Endothelial cell of umbilical vein (primary cell): Measurements from ENCODE around the gene TP53RK. TPM values are rescaled to one million over a fixed set of nuclear protein-coding genes. Genes with fewer than 3 reads are reported as not detected.

Experiments used
- BruUV-seq: library from RNA; stranded (reverse); fragments of 400-500 nt; replicated peaks from 2 replicates; lab custom pipeline; 2021; lab: Mats Ljungman, UMichigan
- CTCF ChIA-PET: fragments of 300-600, 350-600 bp; sonication (Branson Sonifier 250); formaldehyde crosslinking; loops from one replicate; lab custom pipeline; 2021; ENCODE audit warnings: antibody characterized with exemption, inconsistent platforms; lab: Charles Lee
- POLR2A ChIA-PET: fragments of 300-600, 350-600 bp; sonication (Branson Sonifier 250); formaldehyde crosslinking; loops from one replicate; lab custom pipeline; 2021; ENCODE audit warnings: antibody characterized with exemption, inconsistent platforms; lab: Charles Lee
- DNase-seq: peaks from one replicate; pipeline ENCODE4 v3.0.0-alpha.2; 2011; ENCODE audit warnings: low read depth, low spot score
- FAIRE-seq: peaks from 2 replicates; lab custom pipeline; 2011; peaks lifted over from hg19 to GRCh38; lab: Jason Lieb, UNC
- H2AFZ ChIP-seq: 2 replicates; pipeline ENCODE4 v1.6.0; 2012; ENCODE audit warnings: low read depth, low read length, control low read depth, inconsistent platforms
- H3K27ac ChIP-seq: 2 replicates; pipeline ENCODE4 v1.5.1; 2011; ENCODE audit warnings: low read depth, mild to moderate bottlenecking, control low read depth, low read length, moderate library complexity; ENCODE audit not compliant: insufficient read depth
- H3K27me3 ChIP-seq, 2 experiments: 2 replicates each; pipeline versions ENCODE4 v1.6.0 to v1.6.1; 2011; ENCODE audit warnings: low read length in 2 of 2, mixed read lengths in 1 of 2; ENCODE audit not compliant: control insufficient read depth in 2 of 2, insufficient read depth in 2 of 2
- H3K36me3 ChIP-seq, 2 experiments: 2 replicates in 1 of 2; 3 replicates in 1 of 2; pipeline ENCODE4 v1.5.1; 2011; ENCODE audit warnings: low read length in 2 of 2, mild to moderate bottlenecking in 1 of 2, moderate library complexity in 1 of 2; ENCODE audit not compliant: control insufficient read depth in 2 of 2, insufficient read depth in 2 of 2; ENCODE audit errors: extremely low read depth in 1 of 2
- H3K4me1 ChIP-seq: 3 replicates; pipeline ENCODE4 v1.5.1; 2011; ENCODE audit warnings: mild to moderate bottlenecking, low read length; ENCODE audit not compliant: control insufficient read depth, insufficient read depth; ENCODE audit errors: extremely low read depth
- H3K4me2 ChIP-seq: 2 replicates; pipeline ENCODE4 v1.6.1; 2011; ENCODE audit warnings: low read length, control low read depth, mixed read lengths; ENCODE audit not compliant: insufficient read depth
- H3K4me3 ChIP-seq, 3 experiments: fragments of 200-600 bp in 1 of 3; sonication (generic), shearing (Covaris generic) in 1 of 3; replicated peaks in 1 of 3; 2 replicates each; pipeline ENCODE4 v1.5.1; 2011 to 2016; ENCODE audit warnings: control low read depth in 3 of 3, low read length in 3 of 3, mild to moderate bottlenecking in 2 of 3, inconsistent platforms in 1 of 3, low read depth in 1 of 3, moderate library complexity in 1 of 3; ENCODE audit not compliant: insufficient read depth in 1 of 3
- H3K79me2 ChIP-seq: 2 replicates; pipeline ENCODE4 v1.6.0; 2012; ENCODE audit warnings: low read length, inconsistent platforms; ENCODE audit not compliant: control insufficient read depth, insufficient read depth
- H3K9ac ChIP-seq: replicated peaks from 2 replicates; pipeline ENCODE3; 2011; ENCODE audit warnings: low read length, control low read depth; ENCODE audit not compliant: insufficient read depth; ENCODE audit errors: extremely low read depth
- H3K9me1 ChIP-seq: replicated peaks from 3 replicates; pipeline ENCODE4 v1.6.0; 2011; ENCODE audit warnings: mild to moderate bottlenecking, low read length; ENCODE audit not compliant: control insufficient read depth, insufficient read depth; ENCODE audit errors: extremely low read depth
- H3K9me3 ChIP-seq: replicated peaks from 2 replicates; pipeline ENCODE4 v1.5.1; 2012; ENCODE audit warnings: low read length, inconsistent platforms; ENCODE audit not compliant: control insufficient read depth, insufficient read depth
- H4K20me1 ChIP-seq: replicated peaks from 2 replicates; pipeline ENCODE3; 2011; ENCODE audit warnings: mild to moderate bottlenecking, low read length; ENCODE audit not compliant: control insufficient read depth, insufficient read depth; ENCODE audit errors: extremely low read depth
- EZH2 ChIP-seq: IDR thresholded peaks from 2 replicates; pipeline ENCODE4 v1.6.1; 2012; ENCODE audit warnings: borderline replicate concordance, low read depth, mild to moderate bottlenecking, moderate library complexity, low read length, inconsistent platforms; ENCODE audit not compliant: severe bottlenecking
- FOS ChIP-seq: IDR thresholded peaks from 2 replicates; pipeline ENCODE4 v1.6.1; 2011; ENCODE audit warnings: mild to moderate bottlenecking, low read length, moderate library complexity, borderline replicate concordance; ENCODE audit not compliant: insufficient read depth
- GATA2 ChIP-seq: IDR thresholded peaks from 2 replicates; pipeline ENCODE4 v1.7.0; 2011; ENCODE audit warnings: low read depth, mild to moderate bottlenecking, moderate library complexity, mixed read lengths, low read length; ENCODE audit not compliant: insufficient read length, insufficient read depth
- JUN ChIP-seq: IDR thresholded peaks from 2 replicates; pipeline ENCODE4 v1.6.1; 2011; ENCODE audit warnings: borderline replicate concordance, low read depth; ENCODE audit not compliant: insufficient read length, insufficient read depth
- MAX ChIP-seq: IDR thresholded peaks from 2 replicates; pipeline ENCODE4 v1.6.1; 2011; ENCODE audit not compliant: insufficient read depth, insufficient read length
- MYC ChIP-seq: IDR thresholded peaks from one replicate; pipeline ENCODE4 v1.6.1; 2011; ENCODE audit warnings: mild to moderate bottlenecking, low read depth, low read length
- POLR2A ChIP-seq: IDR thresholded peaks from 2 replicates; pipeline ENCODE4 v1.6.1; 2012; ENCODE audit warnings: low read depth, mild to moderate bottlenecking, control low read depth, low read length
- POLR2AphosphoS5 ChIP-seq: IDR thresholded peaks from 2 replicates; pipeline ENCODE4 v1.6.1; 2012; ENCODE audit warnings: low read depth, mild to moderate bottlenecking, control low read depth, low read length, moderate library complexity; ENCODE audit not compliant: insufficient read depth
- dilution Hi-C: fragments of 300-500 bp; cut with MboI; formaldehyde crosslinking; loops from one replicate; pipeline ENCODE4 v1.15.0; 2019; ENCODE audit warnings: low sequenced_read_pairs; ENCODE audit not compliant: extremely low pct_ligation_motif_present
- intact Hi-C: fragments of 100-400 bp; cut with micrococcal nuclease; formaldehyde crosslinking; loops from one replicate; pipeline ENCODE4 v1.10.0; 2022
- polyA plus RNA-seq, 4 experiments: library from polyadenylated mRNA; depleted of rRNA in 3 of 4; stranded (reverse) in 3 of 4; unstranded in 1 of 4; fragments of >200 nt; gene quantifications; 2 replicates each; pipeline versions ENCODE4 v1.2.1 to v1.2.3, GENCODE V29; 2011 to 2012; ENCODE audit warnings: missing spikeins in 1 of 4
- total RNA-seq: library from RNA; stranded (reverse); gene quantifications from 2 replicates; pipeline ENCODE4 v1.2.3, GENCODE V29; 2021
- TF ChIP-seq, protein P1 (sequence below), 2 donors: IDR thresholded peaks; 1 replicate in 1 of 2; 2 replicates in 1 of 2; pipeline ENCODE4 v1.5.1; 2011; ENCODE audit warnings: low read length in 2 of 2, mild to moderate bottlenecking in 2 of 2, moderate library complexity in 2 of 2, control low read depth in 1 of 2, inconsistent platforms in 1 of 2, low read depth in 1 of 2; ENCODE audit not compliant: insufficient read depth in 1 of 2; ENCODE audit errors: extremely low read depth in 1 of 2

TP53RK gene
- total and polyA plus RNA-seq, 2 donors (not counting 3 experiments of a cell fraction or from before 2014, with no cell fraction given), result 7.0 to 13.1 TPM

DNA sequence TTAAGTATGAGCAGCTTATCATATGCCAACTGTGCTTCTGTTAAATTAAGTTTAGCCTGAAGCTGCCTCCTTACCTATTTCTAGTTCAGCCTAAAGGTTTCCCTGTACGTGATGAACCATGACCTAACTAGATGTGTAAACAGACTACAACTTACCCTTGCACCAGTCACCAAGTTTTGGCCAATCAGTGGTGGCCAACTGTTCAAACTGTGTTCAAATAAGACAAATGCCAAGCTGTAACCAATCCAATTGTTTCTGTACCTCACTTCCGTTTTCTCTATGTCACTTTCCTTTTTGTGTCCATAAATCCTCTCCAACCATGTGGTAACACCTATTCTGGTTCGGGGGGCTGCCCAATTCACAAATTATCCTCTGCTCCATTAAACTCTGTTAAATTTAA, 14.2 kb upstream of the TP53RK start:
- no peaks in the 10 kb centered on the region for H3K4me1 ChIP-seq
- dilution Hi-C loops (no loop called here), intact Hi-C loops (no loop called here)
- no peak overlapping the region for H2AFZ ChIP-seq
- TF ChIP-seq JUN, result no peak
- TF ChIP-seq, protein P1, sequence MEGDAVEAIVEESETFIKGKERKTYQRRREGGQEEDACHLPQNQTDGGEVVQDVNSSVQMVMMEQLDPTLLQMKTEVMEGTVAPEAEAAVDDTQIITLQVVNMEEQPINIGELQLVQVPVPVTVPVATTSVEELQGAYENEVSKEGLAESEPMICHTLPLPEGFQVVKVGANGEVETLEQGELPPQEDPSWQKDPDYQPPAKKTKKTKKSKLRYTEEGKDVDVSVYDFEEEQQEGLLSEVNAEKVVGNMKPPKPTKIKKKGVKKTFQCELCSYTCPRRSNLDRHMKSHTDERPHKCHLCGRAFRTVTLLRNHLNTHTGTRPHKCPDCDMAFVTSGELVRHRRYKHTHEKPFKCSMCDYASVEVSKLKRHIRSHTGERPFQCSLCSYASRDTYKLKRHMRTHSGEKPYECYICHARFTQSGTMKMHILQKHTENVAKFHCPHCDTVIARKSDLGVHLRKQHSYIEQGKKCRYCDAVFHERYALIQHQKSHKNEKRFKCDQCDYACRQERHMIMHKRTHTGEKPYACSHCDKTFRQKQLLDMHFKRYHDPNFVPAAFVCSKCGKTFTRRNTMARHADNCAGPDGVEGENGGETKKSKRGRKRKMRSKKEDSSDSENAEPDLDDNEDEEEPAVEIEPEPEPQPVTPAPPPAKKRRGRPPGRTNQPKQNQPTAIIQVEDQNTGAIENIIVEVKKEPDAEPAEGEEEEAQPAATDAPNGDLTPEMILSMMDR (IDR thresholded peaks at IDR 0.05; ENCODE audit: extremely low read depth in 1 of 2, insufficient read depth in 1 of 2, low read depth in 1 of 2, low read length in 2 of 2), result no peak
- no peak for TF ChIP-seq POLR2AphosphoS5
- TF ChIP-seq EZH2, result no peak
- no peak for TF ChIP-seq POLR2A
- no peak for TF ChIP-seq GATA2
- no peak for TF ChIP-seq MAX
- TF ChIP-seq MYC, result no peak
- no peak for TF ChIP-seq FOS
- no peaks in the 10 kb centered on the region for H4K20me1 ChIP-seq
- no peak overlapping the region for H3K4me3 ChIP-seq
- no TSS peak for BruUV-seq
- ChIA-PET CTCF (interaction anchor here (1.0 to 1.1 kb wide), 2 partner anchors 17 to 49 kb away, joined by 3 to 5 read pairs; no protein-coding TSS in a partner anchor), POLR2A (interaction anchor here (0.7 to 0.8 kb wide), 2 partner anchors 9 to 23 kb away, joined by 3 read pairs; no protein-coding TSS in a partner anchor)
- DNase-seq, result no peak
- no peaks in the 10 kb centered on the region for H3K79me2 ChIP-seq
- H3K27ac ChIP-seq, result no peak overlapping the region
- no peak overlapping the region for H3K4me2 ChIP-seq
- H3K9ac ChIP-seq, result no peak overlapping the region
- no peaks in the 10 kb centered on the region for H3K9me1 ChIP-seq
- FAIRE-seq, result no peak
- H3K27me3 ChIP-seq, result peaks cover 4 to 9% of the 10 kb centered on the region in 2 experiments
- H3K9me3 ChIP-seq, result no peaks in the 10 kb centered on the region
- H3K36me3 ChIP-seq, result no peaks in the 10 kb centered on the region
